HEK293T (cell line): ENCODE results near the gene NOL7.

ENCODE experiments used
- BHLHE40 ChIP-seq: fragments of 450-650 bp; IDR thresholded peaks from 2 replicates; pipeline ENCODE4 v1.6.1; 2016; ENCODE audit warnings: mild to moderate bottlenecking, moderate library complexity, borderline replicate concordance
- PKNOX1 ChIP-seq: fragments of 450-650 bp; IDR thresholded peaks from 2 replicates; pipeline ENCODE4 v1.6.1; 2016
- SUZ12 ChIP-seq: fragments of 450-650 bp; IDR thresholded peaks from 2 replicates; pipeline ENCODE4 v1.6.1; 2016; ENCODE audit warnings: mild to moderate bottlenecking

GRCh38 chr6:13573669-13574110 is 41.4 kb upstream of the NOL7 start:
- TF ChIP-seq SUZ12 (no peak), PKNOX1 (no peak), BHLHE40 (no peak)
